ENCODE measurements around the gene NUDCD3.

Gene NUDCD3

DNA sequence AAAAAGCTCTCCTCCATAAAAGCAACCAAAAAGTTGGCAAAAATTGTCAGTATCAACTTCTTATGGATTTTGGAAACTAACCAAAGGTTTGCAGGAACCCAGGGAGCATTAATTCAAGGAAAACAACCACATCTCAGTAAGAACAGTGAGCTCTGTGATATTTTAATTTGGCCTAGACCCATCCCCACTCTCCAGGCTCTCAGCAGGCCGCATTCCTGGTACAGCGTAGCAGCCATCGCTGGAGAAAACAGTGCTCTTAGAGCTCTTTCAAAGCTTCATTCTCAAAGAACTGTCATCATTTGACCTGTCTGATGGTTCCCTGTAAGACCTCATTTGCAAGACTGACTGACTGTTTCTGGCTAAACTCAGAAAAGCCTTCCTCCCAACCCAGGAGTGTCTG lies 81.9 kb downstream of the NUDCD3 start:
- POLR2A ChIA-PET = no interaction called here
- TF ChIP-seq TARDBP (IDR thresholded peaks at IDR 0.05) = no peak
- TF ChIP-seq SP1 (IDR thresholded peaks at IDR 0.05) = no peak
- TF ChIP-seq LEF1 (IDR thresholded peaks at IDR 0.05; ENCODE audit: borderline replicate concordance) = no peak
- no peak for TF ChIP-seq SUZ12 (IDR thresholded peaks at IDR 0.05)
- TF ChIP-seq L3MBTL2 (conservative IDR thresholded peaks at IDR 0.05) = no peak
- TF ChIP-seq HDGF (IDR thresholded peaks at IDR 0.05; ENCODE audit: borderline replicate concordance) = no peak
- TF ChIP-seq ARNT (IDR thresholded peaks at IDR 0.05) = no peak
- TF ChIP-seq, protein P1, sequence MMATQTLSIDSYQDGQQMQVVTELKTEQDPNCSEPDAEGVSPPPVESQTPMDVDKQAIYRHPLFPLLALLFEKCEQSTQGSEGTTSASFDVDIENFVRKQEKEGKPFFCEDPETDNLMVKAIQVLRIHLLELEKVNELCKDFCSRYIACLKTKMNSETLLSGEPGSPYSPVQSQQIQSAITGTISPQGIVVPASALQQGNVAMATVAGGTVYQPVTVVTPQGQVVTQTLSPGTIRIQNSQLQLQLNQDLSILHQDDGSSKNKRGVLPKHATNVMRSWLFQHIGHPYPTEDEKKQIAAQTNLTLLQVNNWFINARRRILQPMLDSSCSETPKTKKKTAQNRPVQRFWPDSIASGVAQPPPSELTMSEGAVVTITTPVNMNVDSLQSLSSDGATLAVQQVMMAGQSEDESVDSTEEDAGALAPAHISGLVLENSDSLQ (IDR thresholded peaks at IDR 0.05) = no peak
- TF ChIP-seq FOXM1 (IDR thresholded peaks at IDR 0.05; ENCODE audit: borderline replicate concordance) = no peak
- no peak for TF ChIP-seq FOXK2 (IDR thresholded peaks at IDR 0.05)
- TF ChIP-seq CTBP1 (IDR thresholded peaks at IDR 0.05; ENCODE audit: borderline replicate concordance) = no peak
- no peak for DNase-seq (ENCODE audit: extremely low spot score)
- CTCF ChIA-PET = no interaction called here

- no peak for DNase-seq (ENCODE audit: extremely low spot score)
- TF ChIP-seq FOXA1 (IDR thresholded peaks at IDR 0.05) = no peak
- no peak for TF ChIP-seq NFRKB (IDR thresholded peaks at IDR 0.05)
- TF ChIP-seq, protein P1 (IDR thresholded peaks at IDR 0.05) = no peak
- no peak for TF ChIP-seq BHLHE40 (IDR thresholded peaks at IDR 0.05; ENCODE audit: borderline replicate concordance)
- TF ChIP-seq ELF4 (IDR thresholded peaks at IDR 0.05) = no peak
- TF ChIP-seq FOXK2 (IDR thresholded peaks at IDR 0.05) = no peak
- no peak for TF ChIP-seq SP1 (IDR thresholded peaks at IDR 0.05)
- no peak for TF ChIP-seq ARNT (IDR thresholded peaks at IDR 0.05)
- no peak for TF ChIP-seq ZNF384 (IDR thresholded peaks at IDR 0.05)
- no peak for TF ChIP-seq SUZ12 (IDR thresholded peaks at IDR 0.05)
- no peak for TF ChIP-seq L3MBTL2 (conservative IDR thresholded peaks at IDR 0.05)
- no peak for TF ChIP-seq HDGF (IDR thresholded peaks at IDR 0.05; ENCODE audit: borderline replicate concordance)
- TF ChIP-seq CTBP1 (IDR thresholded peaks at IDR 0.05; ENCODE audit: borderline replicate concordance) = no peak
- TF ChIP-seq FOXM1 (IDR thresholded peaks at IDR 0.05; ENCODE audit: borderline replicate concordance) = no peak
- TF ChIP-seq LEF1 (IDR thresholded peaks at IDR 0.05; ENCODE audit: borderline replicate concordance) = no peak
- TF ChIP-seq TARDBP (IDR thresholded peaks at IDR 0.05) = no peak
- ChIA-PET POLR2A (interaction anchor here (0.9 kb wide), 1 partner anchor 36 kb away, joined by 3 read pairs; no protein-coding TSS in a partner anchor), CTCF (no interaction called here)
These were observed 86.7 kb downstream of the NUDCD3 start for GRCh38 chr7:44403775-44404174.

DNA sequence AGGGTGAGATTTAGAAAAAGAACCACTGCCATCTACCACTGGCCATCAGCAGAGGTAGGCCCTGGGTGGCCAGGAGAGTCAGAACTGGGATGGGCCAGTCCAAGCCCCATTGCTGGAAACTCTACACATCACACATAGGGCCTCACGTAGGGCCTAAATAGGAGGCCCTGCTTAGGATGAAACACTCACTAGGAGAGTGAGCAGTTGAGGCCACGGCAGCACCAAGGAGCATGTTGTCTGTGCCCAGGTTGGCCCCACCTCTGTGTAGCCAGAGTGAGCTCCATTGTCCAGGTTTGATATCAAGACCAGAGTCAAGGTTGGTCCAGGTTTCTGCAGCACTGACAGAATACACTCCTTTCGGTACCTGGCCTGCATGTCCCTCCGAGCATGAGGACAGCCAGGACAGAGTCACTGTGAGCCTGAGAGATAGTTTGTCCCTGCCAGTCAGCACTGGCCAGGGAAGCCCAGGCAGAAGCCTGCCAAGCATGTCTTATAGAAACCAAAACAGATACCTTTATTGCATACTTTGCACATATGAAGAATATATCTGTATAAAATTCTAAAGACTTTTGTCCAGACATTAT lies 87.2 kb downstream of the NUDCD3 start:
- no peak for DNase-seq (ENCODE audit: extremely low spot score)
- TF ChIP-seq, protein P1 (IDR thresholded peaks at IDR 0.05) = no peak
- TF ChIP-seq SUZ12 (IDR thresholded peaks at IDR 0.05) (no peak), LEF1 (IDR thresholded peaks at IDR 0.05; ENCODE audit: borderline replicate concordance) (no peak), ELF4 (IDR thresholded peaks at IDR 0.05) (no peak), ZNF384 (IDR thresholded peaks at IDR 0.05) (no peak), SP1 (IDR thresholded peaks at IDR 0.05) (no peak), L3MBTL2 (conservative IDR thresholded peaks at IDR 0.05) (no peak), CTBP1 (IDR thresholded peaks at IDR 0.05; ENCODE audit: borderline replicate concordance) (no peak), FOXM1 (IDR thresholded peaks at IDR 0.05; ENCODE audit: borderline replicate concordance) (no peak), HDGF (IDR thresholded peaks at IDR 0.05; ENCODE audit: borderline replicate concordance) (no peak), BHLHE40 (IDR thresholded peaks at IDR 0.05; ENCODE audit: borderline replicate concordance) (no peak), NFRKB (IDR thresholded peaks at IDR 0.05) (no peak), FOXA1 (IDR thresholded peaks at IDR 0.05) (no peak), TARDBP (IDR thresholded peaks at IDR 0.05) (no peak), FOXK2 (IDR thresholded peaks at IDR 0.05) (no peak), ARNT (IDR thresholded peaks at IDR 0.05) (no peak)
- ChIA-PET POLR2A (no interaction called here), CTCF (no interaction called here)

DNA sequence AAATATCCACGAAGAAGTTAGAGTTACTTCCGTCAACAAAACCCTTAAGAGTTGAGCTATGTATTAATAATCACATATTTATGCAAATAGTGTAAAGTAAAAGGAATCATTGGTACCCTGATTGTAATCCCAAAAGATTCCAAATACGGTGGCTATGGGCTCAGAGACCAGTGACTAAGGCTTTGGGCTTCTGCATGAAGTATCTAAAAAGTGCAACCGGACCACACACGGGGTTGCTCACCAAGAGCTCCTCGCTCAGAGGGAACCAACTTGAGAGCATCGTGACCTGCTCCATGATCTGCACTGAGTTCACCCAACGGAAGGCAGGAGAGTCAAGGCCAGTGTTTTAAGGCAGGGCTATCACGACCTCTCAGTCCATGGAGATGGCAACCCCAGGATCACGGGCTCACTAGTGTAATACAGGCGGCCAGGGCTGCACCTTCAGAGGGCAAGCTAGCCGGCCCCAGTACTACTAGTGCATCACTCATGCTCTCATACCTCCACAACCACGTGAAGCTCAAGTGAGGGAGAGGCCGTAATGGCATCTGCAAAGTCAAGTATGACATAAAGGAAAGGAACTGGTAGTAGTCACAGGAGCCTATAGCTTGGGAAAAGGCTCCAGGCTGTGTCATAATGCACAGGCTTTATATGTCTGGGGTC lies 87.9 kb downstream of the NUDCD3 start:
- DNase-seq (ENCODE audit: extremely low spot score) = no peak
- ChIA-PET POLR2A (no interaction called here), CTCF (no interaction called here)
- TF ChIP-seq HDGF (IDR thresholded peaks at IDR 0.05; ENCODE audit: borderline replicate concordance) (no peak), CTBP1 (IDR thresholded peaks at IDR 0.05; ENCODE audit: borderline replicate concordance) (no peak), L3MBTL2 (conservative IDR thresholded peaks at IDR 0.05) (no peak), ARNT (IDR thresholded peaks at IDR 0.05) (no peak), TARDBP (IDR thresholded peaks at IDR 0.05) (no peak), ELF4 (IDR thresholded peaks at IDR 0.05) (no peak), NFRKB (IDR thresholded peaks at IDR 0.05) (no peak), SP1 (IDR thresholded peaks at IDR 0.05) (no peak), SUZ12 (IDR thresholded peaks at IDR 0.05) (no peak), FOXA1 (IDR thresholded peaks at IDR 0.05) (no peak), FOXM1 (IDR thresholded peaks at IDR 0.05; ENCODE audit: borderline replicate concordance) (no peak), FOXK2 (IDR thresholded peaks at IDR 0.05) (no peak), LEF1 (IDR thresholded peaks at IDR 0.05; ENCODE audit: borderline replicate concordance) (no peak), ZNF384 (IDR thresholded peaks at IDR 0.05) (no peak)
- TF ChIP-seq, protein P1 (IDR thresholded peaks at IDR 0.05) = no peak

GRCh38 chr7:44401692-44402091 lies 88.8 kb downstream of the NUDCD3 start:
- no peak for DNase-seq (ENCODE audit: extremely low spot score)
- ChIA-PET POLR2A (no interaction called here), CTCF (no interaction called here)
- TF ChIP-seq TARDBP (IDR thresholded peaks at IDR 0.05) (no peak), FOXA1 (IDR thresholded peaks at IDR 0.05) (no peak), NFRKB (IDR thresholded peaks at IDR 0.05) (no peak), SUZ12 (IDR thresholded peaks at IDR 0.05) (no peak), FOXK2 (IDR thresholded peaks at IDR 0.05) (no peak)
- TF ChIP-seq, protein P1 (IDR thresholded peaks at IDR 0.05) = no peak

All from HEK293T (cell line).